ENCODE results near the gene CTNNA3.

Gene CTNNA3

GRCh38 chr10:67075491-67075971, 620.5 kb downstream of the CTNNA3 start:
- no peak overlapping the region for H3K27ac ChIP-seq (ENCODE audit: poor library complexity, severe bottlenecking)
- DNase-seq (ENCODE audit: low spot score), result no peak
- no peaks in the 10 kb centered on the region for H3K9me3 ChIP-seq (ENCODE audit: severe bottlenecking)
- no peak for TF ChIP-seq CTCF (IDR thresholded peaks at IDR 0.05; ENCODE audit: poor library complexity, severe bottlenecking)
- no peaks in the 10 kb centered on the region for H3K36me3 ChIP-seq (ENCODE audit: low read depth)
- no peak for ATAC-seq (ENCODE audit: low read depth)
- no peaks in the 10 kb centered on the region for H3K27me3 ChIP-seq (ENCODE audit: insufficient read depth, poor library complexity, severe bottlenecking)
- H3K4me1 ChIP-seq (ENCODE audit: insufficient read depth, poor library complexity, severe bottlenecking), result no peaks in the 10 kb centered on the region
- no peak overlapping the region for H3K4me3 ChIP-seq (ENCODE audit: severe bottlenecking)

DNA sequence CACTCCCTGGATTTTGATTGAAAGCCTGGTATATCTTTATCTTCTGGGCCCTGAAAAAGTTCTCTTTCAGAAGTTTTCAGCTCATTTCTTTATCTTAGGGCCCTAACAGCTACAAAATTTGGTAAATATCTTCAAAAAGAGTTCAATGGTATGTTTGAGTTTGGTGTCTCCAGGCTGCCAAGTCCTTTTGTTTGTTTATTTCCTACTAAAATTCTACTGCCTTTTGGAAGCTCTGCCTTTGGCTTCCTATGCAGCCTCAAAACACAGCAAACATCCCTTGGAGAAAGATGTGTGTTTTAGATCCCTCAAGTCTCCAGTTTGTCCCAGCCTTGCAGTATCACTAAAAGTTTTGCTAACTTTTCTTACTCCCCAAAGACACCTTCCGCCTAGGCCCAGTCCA, 623.3 kb downstream of the CTNNA3 start:
- no peaks in the 10 kb centered on the region for H3K4me1 ChIP-seq (ENCODE audit: insufficient read depth, poor library complexity, severe bottlenecking)
- H3K4me3 ChIP-seq (ENCODE audit: severe bottlenecking), result no peak overlapping the region
- H3K36me3 ChIP-seq (ENCODE audit: low read depth), result no peaks in the 10 kb centered on the region
- DNase-seq (ENCODE audit: low spot score) (no peak), ATAC-seq (ENCODE audit: low read depth) (no peak)
- H3K9me3 ChIP-seq (ENCODE audit: severe bottlenecking), result no peaks in the 10 kb centered on the region
- H3K27me3 ChIP-seq (ENCODE audit: insufficient read depth, poor library complexity, severe bottlenecking), result no peaks in the 10 kb centered on the region
- no peak for TF ChIP-seq CTCF (IDR thresholded peaks at IDR 0.05; ENCODE audit: poor library complexity, severe bottlenecking)
- H3K27ac ChIP-seq (ENCODE audit: poor library complexity, severe bottlenecking), result no peak overlapping the region

GRCh38 chr10:67050415-67050814, 645.6 kb downstream of the CTNNA3 start:
- H3K4me3 ChIP-seq (ENCODE audit: severe bottlenecking), result no peak overlapping the region
- DNase-seq (ENCODE audit: low spot score) (no peak), ATAC-seq (ENCODE audit: low read depth) (no peak)
- peaks cover 13% of the 10 kb centered on the region for H3K27me3 ChIP-seq (ENCODE audit: insufficient read depth, poor library complexity, severe bottlenecking)
- H3K36me3 ChIP-seq (ENCODE audit: low read depth), result no peaks in the 10 kb centered on the region
- H3K9me3 ChIP-seq (ENCODE audit: severe bottlenecking), result no peaks in the 10 kb centered on the region
- no peaks in the 10 kb centered on the region for H3K4me1 ChIP-seq (ENCODE audit: insufficient read depth, poor library complexity, severe bottlenecking)
- TF ChIP-seq CTCF (IDR thresholded peaks at IDR 0.05; ENCODE audit: poor library complexity, severe bottlenecking), result no peak
- no peak overlapping the region for H3K27ac ChIP-seq (ENCODE audit: poor library complexity, severe bottlenecking)

DNA sequence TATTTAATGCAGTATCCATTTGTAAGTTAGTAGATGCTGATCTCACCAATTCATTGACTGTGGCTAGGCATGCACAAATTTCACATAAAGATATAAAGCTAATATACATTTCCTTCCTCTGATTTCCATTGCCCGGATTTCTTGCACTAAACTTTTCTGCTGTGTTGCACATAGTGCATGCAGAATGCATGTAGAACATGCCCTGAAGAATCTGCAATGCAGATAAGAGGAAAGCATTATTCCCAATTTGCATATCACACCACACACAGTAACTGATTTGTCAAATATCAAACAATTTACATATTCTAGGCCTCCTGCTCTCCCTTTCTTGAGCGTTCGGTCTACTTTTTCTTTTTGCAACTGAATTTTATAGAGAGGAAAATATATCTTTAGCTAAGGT, 646.0 kb downstream of the CTNNA3 start:
- ATAC-seq (ENCODE audit: low read depth), result no peak
- Histone ChIP-seq H3K9me3 (ENCODE audit: severe bottlenecking) (no peaks in the 10 kb centered on the region), H3K4me3 (ENCODE audit: severe bottlenecking) (no peak overlapping the region), H3K36me3 (ENCODE audit: low read depth) (no peaks in the 10 kb centered on the region), H3K4me1 (ENCODE audit: insufficient read depth, poor library complexity, severe bottlenecking) (no peaks in the 10 kb centered on the region), H3K27ac (ENCODE audit: poor library complexity, severe bottlenecking) (no peak overlapping the region), H3K27me3 (ENCODE audit: insufficient read depth, poor library complexity, severe bottlenecking) (peaks cover 15% of the 10 kb centered on the region)
- DNase-seq (ENCODE audit: low spot score), result no peak
- TF ChIP-seq CTCF (IDR thresholded peaks at IDR 0.05; ENCODE audit: poor library complexity, severe bottlenecking), result no peak

DNA sequence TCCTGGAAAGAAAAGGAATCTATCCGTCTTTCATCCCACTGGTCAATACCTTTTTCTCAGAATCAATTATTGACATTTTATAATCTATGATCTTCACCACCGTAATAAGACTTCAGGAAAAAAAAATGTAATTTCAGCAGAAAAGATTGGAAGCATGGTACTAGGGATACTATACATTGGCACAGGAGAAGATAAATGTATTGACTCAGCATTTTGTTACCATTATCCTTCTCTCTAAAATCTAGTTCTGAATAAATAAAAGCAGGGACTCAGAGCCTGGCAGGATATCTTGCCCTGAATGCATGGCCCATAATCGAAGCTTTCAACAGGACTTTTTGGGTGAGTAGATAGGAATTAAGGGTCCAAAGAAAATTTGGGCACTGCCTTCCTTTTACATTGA, 649.5 kb downstream of the CTNNA3 start:
- DNase-seq (ENCODE audit: low spot score) (no peak), ATAC-seq (ENCODE audit: low read depth) (no peak)
- no peak for TF ChIP-seq CTCF (IDR thresholded peaks at IDR 0.05; ENCODE audit: poor library complexity, severe bottlenecking)
- Histone ChIP-seq H3K27me3 (ENCODE audit: insufficient read depth, poor library complexity, severe bottlenecking) (peaks cover 17% of the 10 kb centered on the region), H3K4me1 (ENCODE audit: insufficient read depth, poor library complexity, severe bottlenecking) (no peaks in the 10 kb centered on the region), H3K36me3 (ENCODE audit: low read depth) (no peaks in the 10 kb centered on the region), H3K4me3 (ENCODE audit: severe bottlenecking) (no peak overlapping the region), H3K9me3 (ENCODE audit: severe bottlenecking) (no peaks in the 10 kb centered on the region), H3K27ac (ENCODE audit: poor library complexity, severe bottlenecking) (no peak overlapping the region)
